IMR-90 (cell line): ENCODE data around the gene CACNA2D1. TPM values are rescaled to one million over a fixed set of nuclear protein-coding genes. Genes with fewer than 3 reads are reported as not detected.
A peak's percentile ranks its signal among the peaks of the same experiment; 100 is the strongest.

ENCODE experiments used
- ATAC-seq: fragments of 200-7000 bp; cut with Tn5 transposase; 2 replicates; pipeline ENCODE4 v1.9.1; 2020; ENCODE audit warnings: low read depth, mild to moderate bottlenecking, moderate library complexity
- BruUV-seq: library from RNA; stranded (reverse); fragments of 400-500 nt; replicated peaks from 2 replicates; lab custom pipeline; 2021; lab: Mats Ljungman, UMichigan
- CTCF ChIA-PET: fragments of 300-600 bp; formaldehyde crosslinking; extraction: SDS; loops from one replicate; lab custom pipeline; 2021; ENCODE audit warnings: antibody characterized with exemption; lab: Yijun Ruan, JAX
- POLR2A ChIA-PET: fragments of 300-600 bp; sonication (Branson Sonifier 250); formaldehyde crosslinking; loops from one replicate; lab custom pipeline; 2022; ENCODE audit warnings: antibody characterized with exemption; ENCODE audit not compliant: unreplicated experiment; lab: Charles Lee
- DNase-seq: peaks from one replicate; pipeline ENCODE4 v3.0.0; 2013
- H2AFZ ChIP-seq: replicated peaks from 2 replicates; pipeline ENCODE3; 2013; ENCODE audit warnings: low read length, mild to moderate bottlenecking; ENCODE audit not compliant: poor library complexity
- H2AK5ac ChIP-seq: 2 replicates; pipeline ENCODE4 v1.6.1; 2013; ENCODE audit warnings: low read depth, low read length, inconsistent platforms
- H2AK9ac ChIP-seq: replicated peaks from 2 replicates; pipeline ENCODE3; 2013; ENCODE audit warnings: mild to moderate bottlenecking, low read depth, low read length, moderate library complexity; ENCODE audit not compliant: poor library complexity
- H2BK120ac ChIP-seq: 2 replicates; pipeline ENCODE4 v1.6.1; 2013; ENCODE audit warnings: low read depth, low read length, inconsistent platforms
- H2BK15ac ChIP-seq: 3 replicates; pipeline ENCODE4 v1.6.1; 2013; ENCODE audit warnings: low read depth, low read length, inconsistent platforms
- H2BK20ac ChIP-seq: 2 replicates; pipeline ENCODE4 v1.6.1; 2013; ENCODE audit warnings: low read depth, mild to moderate bottlenecking, inconsistent platforms, low read length, moderate library complexity
- H2BK5ac ChIP-seq: 2 replicates; pipeline ENCODE4 v1.6.1; 2013; ENCODE audit warnings: mild to moderate bottlenecking, low read depth, low read length, inconsistent platforms; ENCODE audit not compliant: poor library complexity, severe bottlenecking
- H3K14ac ChIP-seq: replicated peaks from 2 replicates; pipeline ENCODE4 v1.6.1; 2013; ENCODE audit warnings: low read depth, low read length, inconsistent platforms
- H3K18ac ChIP-seq: 2 replicates; pipeline ENCODE4 v1.6.1; 2013; ENCODE audit warnings: low read depth, low read length, control low read depth
- H3K23ac ChIP-seq: 2 replicates; pipeline ENCODE4 v1.6.1; 2013; ENCODE audit warnings: low read depth, low read length, inconsistent platforms
- H3K27ac ChIP-seq: 2 replicates; pipeline ENCODE4 v1.5.1; 2013; ENCODE audit warnings: mild to moderate bottlenecking, control low read depth, low read length; ENCODE audit not compliant: insufficient read depth
- H3K27me3 ChIP-seq: 2 replicates; pipeline ENCODE4 v1.6.1; 2013; ENCODE audit warnings: low read length; ENCODE audit not compliant: control insufficient read depth, insufficient read depth
- H3K36me3 ChIP-seq: 2 replicates; pipeline ENCODE4 v1.6.1; 2013; ENCODE audit warnings: low read length, mixed read lengths; ENCODE audit not compliant: control insufficient read depth, insufficient read depth
- H3K4ac ChIP-seq: 2 replicates; pipeline ENCODE4 v1.6.1; 2013; ENCODE audit warnings: low read depth, low read length, inconsistent platforms
- H3K4me1 ChIP-seq: 2 replicates; pipeline ENCODE4 v1.6.1; 2013; ENCODE audit warnings: low read length, mixed read lengths; ENCODE audit not compliant: control insufficient read depth, insufficient read depth
- H3K4me2 ChIP-seq: 2 replicates; pipeline ENCODE4 v1.6.1; 2013; ENCODE audit warnings: low read depth, mild to moderate bottlenecking, control low read depth, low read length, moderate library complexity
- H3K4me3 ChIP-seq: 2 replicates; pipeline ENCODE4 v1.5.1; 2013; ENCODE audit warnings: low read depth, mild to moderate bottlenecking, control low read depth, low read length, moderate library complexity; ENCODE audit not compliant: insufficient read depth
- H3K56ac ChIP-seq: 2 replicates; pipeline ENCODE4 v1.6.1; 2013; ENCODE audit warnings: low read length, inconsistent platforms; ENCODE audit not compliant: insufficient read depth; ENCODE audit errors: extremely low read depth
- H3K79me1 ChIP-seq, 2 experiments: 2 replicates each; pipeline ENCODE4 v1.6.1; 2013; ENCODE audit warnings: low read length in 2 of 2, inconsistent platforms in 1 of 2, low read depth in 1 of 2
- H3K9ac ChIP-seq: 2 replicates; pipeline ENCODE4 v1.6.1; 2013; ENCODE audit warnings: low read depth, low read length, control low read depth
- H3K9me1 ChIP-seq: 2 replicates; pipeline ENCODE4 v1.6.1; 2013; ENCODE audit warnings: low read length, inconsistent platforms; ENCODE audit not compliant: insufficient read depth
- H3K9me3 ChIP-seq: 2 replicates; pipeline ENCODE4 v1.6.1; 2013; ENCODE audit warnings: low read length; ENCODE audit not compliant: control insufficient read depth, insufficient read depth
- H4K20me1 ChIP-seq: 2 replicates; pipeline ENCODE4 v1.6.1; 2013; ENCODE audit warnings: low read length, inconsistent platforms; ENCODE audit not compliant: insufficient read depth
- H4K5ac ChIP-seq: 2 replicates; pipeline ENCODE4 v1.6.1; 2013; ENCODE audit warnings: mild to moderate bottlenecking, low read depth, low read length, control low read depth
- H4K8ac ChIP-seq, 2 experiments: 2 replicates each; pipeline ENCODE4 v1.6.1; 2013; ENCODE audit warnings: low read depth in 2 of 2, low read length in 2 of 2, control low read depth in 1 of 2, inconsistent platforms in 1 of 2
- H4K91ac ChIP-seq: 2 replicates; pipeline ENCODE4 v1.6.1; 2013; ENCODE audit warnings: low read depth, low read length, inconsistent platforms; ENCODE audit not compliant: insufficient read depth
- BHLHE40 ChIP-seq: fragments of 150-350 bp; IDR thresholded peaks from 2 replicates; pipeline ENCODE4 v1.6.1; 2016; ENCODE audit warnings: mild to moderate bottlenecking, low read depth, low read length
- CEBPB ChIP-seq: IDR thresholded peaks from 2 replicates; pipeline ENCODE4 v1.6.1; 2012; ENCODE audit warnings: low read depth, low read length, improper control_type of control experiment
- FOS ChIP-seq: fragments of 150-350 bp; IDR thresholded peaks from 2 replicates; pipeline ENCODE4 v1.6.1; 2016; ENCODE audit warnings: low read depth, low read length
- MAZ ChIP-seq: IDR thresholded peaks from 2 replicates; pipeline ENCODE4 v1.6.1; 2012; ENCODE audit warnings: low read depth, mild to moderate bottlenecking, low read length, improper control_type of control experiment, moderate library complexity, borderline replicate concordance
- RFX5 ChIP-seq: IDR thresholded peaks from 2 replicates; pipeline ENCODE4 v1.8.0; 2012; ENCODE audit warnings: low read depth, mild to moderate bottlenecking, low read length, moderate library complexity
- WGBS, 2 experiments: methylation state at CpG; one replicate each; pipeline versions ENCODE4 v1.1.5 to v1.1.7; 2013; ENCODE audit warnings: missing lambda C conversion rate in 2 of 2; ENCODE audit not compliant: insufficient read length in 1 of 2; ENCODE audit errors: extremely low coverage in 2 of 2; 5-methylcytosine and 5-hydroxymethylcytosine counted together
- dilution Hi-C: fragments of 300-500 bp; cut with HindIII; formaldehyde crosslinking; loops from one replicate; pipeline ENCODE4 v1.14.3; 2018; ENCODE audit warnings: low sequenced_read_pairs; ENCODE audit not compliant: unreplicated experiment
- in situ Hi-C: fragments of 300-500 bp; cut with MboI; formaldehyde crosslinking; loops from 3 replicates; pipeline ENCODE4 v1.14.3; 2019; ENCODE audit warnings: low sequenced_read_pairs, inconsistent platforms, mixed read lengths
- intact Hi-C: fragments of 100-400 bp; cut with micrococcal nuclease; formaldehyde crosslinking; loops from 2 replicates; pipeline ENCODE4 v1.10.0; 2022
- polyA plus RNA-seq, 3 experiments: library from polyadenylated mRNA; depleted of rRNA; stranded (reverse); fragments of >200 nt; gene quantifications; 2 replicates each; pipeline ENCODE4 v1.2.3, GENCODE V29; 2012; ENCODE audit warnings: low replicate concordance in 1 of 3
- total RNA-seq: library from RNA; depleted of rRNA; stranded (reverse); fragments of >200 nt; gene quantifications from 2 replicates; pipeline ENCODE4 v1.2.3, GENCODE V29; 2012
- TF ChIP-seq, protein P1 (sequence below): fragments of 150-350 bp; IDR thresholded peaks from 2 replicates; pipeline ENCODE4 v1.6.1; 2017; ENCODE audit warnings: mild to moderate bottlenecking, antibody characterized with exemption, low read length, low read depth

CACNA2D1 gene
- total and polyA plus RNA-seq, 2 of the 4 experiments (the other 2 are of a cell fraction) = 5.8 to 21.9 TPM

DNA sequence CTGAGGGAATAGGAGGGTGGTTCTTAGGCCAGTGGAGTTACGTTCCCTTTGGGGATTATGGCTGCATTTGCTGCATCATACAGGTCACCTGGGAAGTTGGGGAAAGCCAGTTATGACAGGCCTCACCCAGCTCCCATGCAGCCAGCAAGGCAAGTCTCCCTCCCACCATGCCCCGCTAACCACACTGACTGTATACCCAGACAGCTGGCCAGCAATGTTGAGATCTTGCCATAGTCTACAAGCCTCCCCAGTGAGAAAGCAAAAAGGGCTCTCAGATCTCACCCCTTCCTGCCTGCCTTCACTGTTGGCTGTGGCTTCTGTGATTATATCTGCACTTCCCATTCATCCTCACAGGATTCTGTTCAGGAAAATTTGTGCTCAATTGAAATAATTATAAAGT, 540.5 kb downstream of the CACNA2D1 start:
- Histone ChIP-seq H3K4me3 (no peak overlapping the region), H3K18ac (no peak overlapping the region), H3K4ac (no peak overlapping the region), H3K27ac (no peak overlapping the region), H3K9ac (no peak overlapping the region), H2AK9ac (no peak overlapping the region), H3K4me1 (no peaks in the 10 kb centered on the region), H4K20me1 (no peaks in the 10 kb centered on the region), H3K79me1 (no peaks in the 10 kb centered on the region), H3K56ac (no peak overlapping the region), H2BK15ac (no peak overlapping the region), H3K23ac (no peak overlapping the region), H3K9me1 (no peaks in the 10 kb centered on the region), H2BK20ac (no peak overlapping the region), H2BK5ac (no peak overlapping the region), H3K4me2 (no peak overlapping the region), H3K9me3 (no peaks in the 10 kb centered on the region), H4K5ac (no peak overlapping the region), H3K27me3 (no peaks in the 10 kb centered on the region), H2AFZ (no peak overlapping the region), H3K14ac (no peak overlapping the region), H2AK5ac (no peak overlapping the region), H4K8ac (no peak overlapping the region), H2BK120ac (no peak overlapping the region), H3K36me3 (no peaks in the 10 kb centered on the region), H4K91ac (no peak overlapping the region)
- peak; percentile 10 for DNase-seq
- in situ Hi-C loops (no loop called here), intact Hi-C loops (no loop called here), dilution Hi-C loops (no loop called here)
- POLR2A ChIA-PET = no interaction called here
- no CpG with 5 or more reads among the region's 2 CpGs for WGBS, 2 experiments
- ATAC-seq = no peak
- TF ChIP-seq, protein P1, sequence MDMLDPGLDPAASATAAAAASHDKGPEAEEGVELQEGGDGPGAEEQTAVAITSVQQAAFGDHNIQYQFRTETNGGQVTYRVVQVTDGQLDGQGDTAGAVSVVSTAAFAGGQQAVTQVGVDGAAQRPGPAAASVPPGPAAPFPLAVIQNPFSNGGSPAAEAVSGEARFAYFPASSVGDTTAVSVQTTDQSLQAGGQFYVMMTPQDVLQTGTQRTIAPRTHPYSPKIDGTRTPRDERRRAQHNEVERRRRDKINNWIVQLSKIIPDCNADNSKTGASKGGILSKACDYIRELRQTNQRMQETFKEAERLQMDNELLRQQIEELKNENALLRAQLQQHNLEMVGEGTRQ = no peak
- no peak for TF ChIP-seq RFX5
- no peak for TF ChIP-seq MAZ
- no peak for TF ChIP-seq BHLHE40
- no peak for TF ChIP-seq FOS
- no peak for TF ChIP-seq CEBPB
- BruUV-seq = no TSS peak
- CTCF ChIA-PET = no interaction called here
